ENCODE data around the gene PWP2. TPM values are rescaled to one million over a fixed set of nuclear protein-coding genes. Genes with fewer than 3 reads are reported as not detected.

Gene PWP2
- total RNA-seq, 4 donors from 2014 or later: 5.6 to 63.5 (median 10.6) TPM

- no peak for DNase-seq
- peaks cover 0 to 81% (median 0%) of the 10 kb centered on the region in 3 donors for H3K36me3 ChIP-seq
Observed at GRCh38 chr21:44070391-44070790, 36.8 kb upstream of the PWP2 start.

GRCh38 chr21:44071359-44072104 is 35.7 kb upstream of the PWP2 start:
- no peak for DNase-seq
- Histone ChIP-seq H3K9me3 (no peaks in the 10 kb centered on the region), H3K4me1 (no peaks in the 10 kb centered on the region), H3K27me3 (no peaks in the 10 kb centered on the region), H3K27ac (no peak overlapping the region), H3K4me3 (no peak overlapping the region), H3K36me3 (peaks cover 0 to 84% (median 0%) of the 10 kb centered on the region in 3 donors)
- TF ChIP-seq POLR2A (IDR thresholded peaks at IDR 0.05) (no peak), CTCF (IDR thresholded peaks at IDR 0.05) (no peak)

More at GRCh38 chr21:44070391-44070790, 36.8 kb upstream of the PWP2 start:
- no peaks in the 10 kb centered on the region for H3K27me3 ChIP-seq
- H3K4me3 ChIP-seq: no peak overlapping the region
- H3K27ac ChIP-seq: no peak overlapping the region
- no peak for TF ChIP-seq CTCF (IDR thresholded peaks at IDR 0.05)
- no peak for TF ChIP-seq POLR2A (IDR thresholded peaks at IDR 0.05)
- peaks cover 0 to 5% (median 0%) of the 10 kb centered on the region in 4 donors for H3K4me1 ChIP-seq
- no peaks in the 10 kb centered on the region for H3K9me3 ChIP-seq

- no peak for DNase-seq
- H3K9me3 ChIP-seq: no peaks in the 10 kb centered on the region
- H3K4me3 ChIP-seq: no peak overlapping the region
- TF ChIP-seq CTCF (IDR thresholded peaks at IDR 0.05): no peak
- no peak for TF ChIP-seq POLR2A (IDR thresholded peaks at IDR 0.05)
- peaks cover 0 to 87% (median 0%) of the 10 kb centered on the region in 3 donors for H3K36me3 ChIP-seq
- H3K27me3 ChIP-seq: no peaks in the 10 kb centered on the region
- H3K27ac ChIP-seq: no peak overlapping the region
- H3K4me1 ChIP-seq: no peaks in the 10 kb centered on the region
Observed at GRCh38 chr21:44072111-44072510, 35.1 kb upstream of the PWP2 start.

GRCh38 chr21:44074315-44074958 is 32.8 kb upstream of the PWP2 start:
- Histone ChIP-seq H3K27ac (no peak overlapping the region), H3K4me3 (no peak overlapping the region), H3K4me1 (no peaks in the 10 kb centered on the region), H3K9me3 (no peaks in the 10 kb centered on the region), H3K27me3 (no peaks in the 10 kb centered on the region), H3K36me3 (peaks cover 0 to 88% (median 0%) of the 10 kb centered on the region in 3 donors)
- TF ChIP-seq POLR2A (IDR thresholded peaks at IDR 0.05): no peak
- peak in 3 of 6 experiments; percentile 18 to 30 (median 23) for TF ChIP-seq CTCF (IDR thresholded peaks at IDR 0.05)
- DNase-seq: no peak

GRCh38 chr21:44076316-44076715 is 30.9 kb upstream of the PWP2 start:
- DNase-seq: no peak
- Histone ChIP-seq H3K36me3 (peaks cover 0 to 90% (median 0%) of the 10 kb centered on the region in 3 donors), H3K27ac (no peak overlapping the region), H3K9me3 (no peaks in the 10 kb centered on the region), H3K27me3 (no peaks in the 10 kb centered on the region), H3K4me1 (no peaks in the 10 kb centered on the region), H3K4me3 (no peak overlapping the region)
- no peak for TF ChIP-seq CTCF (IDR thresholded peaks at IDR 0.05)

All from Peyer's patch (tissue), 4 donors.